Astrocyte (in vitro differentiated cells and primary cell): ENCODE data around the gene LYST. TPM values are rescaled to one million over a fixed set of nuclear protein-coding genes. Genes with fewer than 3 reads are reported as not detected.

Source experiments
- DNase-seq: peaks from one replicate; pipeline ENCODE4 v3.0.0-alpha.2; 2010; ENCODE audit warnings: low read depth
- FAIRE-seq: peaks from 2 replicates; lab custom pipeline; 2011; peaks lifted over from hg19 to GRCh38; lab: Jason Lieb, UNC
- H2AFZ ChIP-seq: 2 replicates; pipeline ENCODE4 v1.6.0; 2012; ENCODE audit warnings: low read depth, low read length, inconsistent platforms
- H3K27ac ChIP-seq: 2 replicates; pipeline ENCODE4 v1.5.1; 2011; ENCODE audit warnings: low read depth, low read length, inconsistent platforms
- H3K27me3 ChIP-seq: 2 replicates; pipeline ENCODE4 v1.6.0; 2011; ENCODE audit warnings: low read length, inconsistent platforms; ENCODE audit not compliant: insufficient read depth
- H3K36me3 ChIP-seq: 2 replicates; pipeline ENCODE4 v1.5.1; 2011; ENCODE audit warnings: low read length, inconsistent platforms; ENCODE audit not compliant: insufficient read depth
- H3K4me1 ChIP-seq: 2 replicates; pipeline ENCODE4 v1.5.1; 2011; ENCODE audit warnings: low read length, inconsistent platforms; ENCODE audit not compliant: insufficient read depth
- H3K4me2 ChIP-seq: 2 replicates; pipeline ENCODE4 v1.6.0; 2012; ENCODE audit warnings: low read length, inconsistent platforms
- H3K4me3 ChIP-seq: 2 replicates; pipeline ENCODE4 v1.5.1; 2011; ENCODE audit warnings: low read depth, mild to moderate bottlenecking, low read length, inconsistent platforms; ENCODE audit not compliant: insufficient read depth
- H3K79me2 ChIP-seq: 2 replicates; pipeline ENCODE4 v1.6.0; 2012; ENCODE audit warnings: mild to moderate bottlenecking, low read length, inconsistent platforms; ENCODE audit not compliant: insufficient read depth
- H3K9ac ChIP-seq: 2 replicates; pipeline ENCODE4 v1.6.0; 2012; ENCODE audit warnings: mild to moderate bottlenecking, low read length, inconsistent platforms
- H3K9me3 ChIP-seq: 2 replicates; pipeline ENCODE4 v1.5.1; 2012; ENCODE audit warnings: low read depth, mild to moderate bottlenecking, low read length, inconsistent platforms; ENCODE audit not compliant: insufficient read depth
- H4K20me1 ChIP-seq: 2 replicates; pipeline ENCODE4 v1.6.0; 2012; ENCODE audit warnings: low read length, inconsistent platforms; ENCODE audit not compliant: insufficient read depth
- H3K27ac Mint-ChIP-seq: one replicate; pipeline ENCODE4 v1.8.0; 2021; ENCODE audit warnings: mild to moderate bottlenecking, mixed read lengths; ENCODE audit not compliant: unreplicated experiment
- H3K27me3 Mint-ChIP-seq: one replicate; pipeline ENCODE4 v1.8.0; 2021; ENCODE audit warnings: low read depth, mixed read lengths; ENCODE audit not compliant: unreplicated experiment
- H3K36me3 Mint-ChIP-seq: one replicate; pipeline ENCODE4 v1.8.0; 2021; ENCODE audit warnings: low read depth, mixed read lengths; ENCODE audit not compliant: unreplicated experiment
- H3K4me1 Mint-ChIP-seq: one replicate; pipeline ENCODE4 v1.8.0; 2021; ENCODE audit warnings: low read depth, mixed read lengths; ENCODE audit not compliant: unreplicated experiment
- H3K4me3 Mint-ChIP-seq: one replicate; pipeline ENCODE4 v1.8.0; 2021; ENCODE audit warnings: mild to moderate bottlenecking, moderate library complexity, mixed read lengths; ENCODE audit not compliant: unreplicated experiment
- H3K9me3 Mint-ChIP-seq: one replicate; pipeline ENCODE4 v1.8.0; 2021; ENCODE audit warnings: mild to moderate bottlenecking, mixed read lengths; ENCODE audit not compliant: unreplicated experiment
- CTCF ChIP-seq: IDR thresholded peaks from 2 replicates; pipeline ENCODE4 v1.5.1; 2011; ENCODE audit warnings: low read depth, mild to moderate bottlenecking, inconsistent platforms, low read length, moderate library complexity; ENCODE audit not compliant: insufficient read depth
- EZH2 ChIP-seq: IDR thresholded peaks from 2 replicates; pipeline ENCODE4 v1.6.1; 2012; ENCODE audit warnings: mild to moderate bottlenecking, low read length, inconsistent platforms; ENCODE audit not compliant: insufficient read depth
- total RNA-seq: library from RNA; stranded (reverse); gene quantifications from 2 replicates; pipeline ENCODE4 v1.2.1, GENCODE V29; 2021

LYST gene
- total RNA-seq, 1 donor from 2014 or later, result 15.7 TPM

DNA sequence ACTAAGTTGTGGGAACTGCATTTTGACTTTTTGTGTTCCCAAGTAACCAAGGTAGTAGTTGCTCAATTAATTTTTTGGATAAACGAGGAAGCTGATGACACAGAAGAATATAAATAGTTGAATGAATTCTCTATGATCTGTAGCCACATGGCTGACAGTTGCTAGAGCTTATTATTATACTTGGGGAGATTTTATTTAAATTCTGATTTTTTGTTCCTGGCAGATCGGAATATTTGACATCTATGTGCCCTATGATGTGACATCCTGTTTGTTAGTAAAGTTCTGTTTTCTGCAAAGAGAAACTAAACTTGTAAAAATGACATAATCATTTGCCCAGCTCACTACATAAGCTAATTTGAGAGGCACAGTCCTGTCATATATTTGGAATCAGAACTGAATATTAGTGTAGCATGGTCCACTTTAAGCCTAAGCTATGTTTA lies 9.7 kb upstream of the LYST start:
- no peak for FAIRE-seq

GRCh38 chr1:235875036-235875597 lies 8.4 kb upstream of the LYST start:
- Histone ChIP-seq H3K9me3 (no peaks in the 10 kb centered on the region), H4K20me1 (no peaks in the 10 kb centered on the region), H3K27me3 (no peaks in the 10 kb centered on the region), H3K4me2 (no peak overlapping the region), H3K36me3 (no peaks in the 10 kb centered on the region), H2AFZ (no peak overlapping the region), H3K27ac (no peak overlapping the region), H3K79me2 (no peaks in the 10 kb centered on the region), H3K4me1 (no peaks in the 10 kb centered on the region), H3K9ac (no peak overlapping the region), H3K4me3 (no peak overlapping the region)
- Mint-ChIP-seq H3K36me3 (no peaks in the 10 kb centered on the region), H3K27me3 (peaks cover 5% of the 10 kb centered on the region), H3K9me3 (no peaks in the 10 kb centered on the region), H3K27ac (no peak overlapping the region), H3K4me1 (no peaks in the 10 kb centered on the region), H3K4me3 (no peak overlapping the region)
- FAIRE-seq (no peak), DNase-seq (no peak)
- TF ChIP-seq EZH2 (no peak), CTCF (no peak)

More for the DNA sequence above, 9.7 kb upstream of the LYST start:
- Histone ChIP-seq H3K79me2 (no peaks in the 10 kb centered on the region), H3K36me3 (no peaks in the 10 kb centered on the region), H2AFZ (no peak overlapping the region), H3K4me3 (no peak overlapping the region), H3K4me2 (no peak overlapping the region), H3K9me3 (no peaks in the 10 kb centered on the region), H3K27me3 (no peaks in the 10 kb centered on the region), H3K9ac (no peak overlapping the region), H3K4me1 (no peaks in the 10 kb centered on the region), H3K27ac (no peak overlapping the region), H4K20me1 (no peaks in the 10 kb centered on the region)
- no peak for DNase-seq
- H3K36me3 Mint-ChIP-seq, result no peaks in the 10 kb centered on the region
- peaks cover 7% of the 10 kb centered on the region for H3K27me3 Mint-ChIP-seq
- H3K9me3 Mint-ChIP-seq, result no peaks in the 10 kb centered on the region
- no peak overlapping the region for H3K27ac Mint-ChIP-seq
- TF ChIP-seq EZH2, result no peak
- no peak for TF ChIP-seq CTCF
- H3K4me1 Mint-ChIP-seq, result no peaks in the 10 kb centered on the region
- H3K4me3 Mint-ChIP-seq, result no peak overlapping the region

- H3K36me3 Mint-ChIP-seq, result no peaks in the 10 kb centered on the region
- Histone ChIP-seq H3K79me2 (no peaks in the 10 kb centered on the region), H3K4me2 (no peak overlapping the region), H2AFZ (no peak overlapping the region), H3K9ac (no peak overlapping the region), H3K4me3 (no peak overlapping the region), H3K27me3 (no peaks in the 10 kb centered on the region), H3K9me3 (no peaks in the 10 kb centered on the region), H3K4me1 (no peaks in the 10 kb centered on the region), H3K27ac (no peak overlapping the region), H4K20me1 (no peaks in the 10 kb centered on the region), H3K36me3 (no peaks in the 10 kb centered on the region)
- H3K4me3 Mint-ChIP-seq, result no peak overlapping the region
- H3K9me3 Mint-ChIP-seq, result no peaks in the 10 kb centered on the region
- peaks cover 5% of the 10 kb centered on the region for H3K27me3 Mint-ChIP-seq
- no peak overlapping the region for H3K27ac Mint-ChIP-seq
- DNase-seq, result no peak
- no peak for FAIRE-seq
- no peaks in the 10 kb centered on the region for H3K4me1 Mint-ChIP-seq
- TF ChIP-seq EZH2 (no peak), CTCF (no peak)
Measured at GRCh38 chr1:235874261-235874660, 7.6 kb upstream of the LYST start.
